Umbilical cord (tissue), 2 donors: ENCODE measurements around the gene PIAS4. TPM values are rescaled to one million over a fixed set of nuclear protein-coding genes. Genes with fewer than 3 reads are reported as not detected.

Experiments used
- DNase-seq: peaks from one replicate; pipeline ENCODE4 v3.0.0-alpha.2; 2015; ENCODE audit warnings: low spot score
- total RNA-seq: library from RNA; depleted of rRNA; stranded (reverse); fragments of >200 nt; gene quantifications from one replicate; pipeline ENCODE4 v1.2.3, GENCODE V29; 2014; ENCODE audit warnings: low replicate concordance; ENCODE audit not compliant: insufficient read depth

The PIAS4 gene
- total RNA-seq, 1 donor from 2014 or later = 11.6 TPM

DNA sequence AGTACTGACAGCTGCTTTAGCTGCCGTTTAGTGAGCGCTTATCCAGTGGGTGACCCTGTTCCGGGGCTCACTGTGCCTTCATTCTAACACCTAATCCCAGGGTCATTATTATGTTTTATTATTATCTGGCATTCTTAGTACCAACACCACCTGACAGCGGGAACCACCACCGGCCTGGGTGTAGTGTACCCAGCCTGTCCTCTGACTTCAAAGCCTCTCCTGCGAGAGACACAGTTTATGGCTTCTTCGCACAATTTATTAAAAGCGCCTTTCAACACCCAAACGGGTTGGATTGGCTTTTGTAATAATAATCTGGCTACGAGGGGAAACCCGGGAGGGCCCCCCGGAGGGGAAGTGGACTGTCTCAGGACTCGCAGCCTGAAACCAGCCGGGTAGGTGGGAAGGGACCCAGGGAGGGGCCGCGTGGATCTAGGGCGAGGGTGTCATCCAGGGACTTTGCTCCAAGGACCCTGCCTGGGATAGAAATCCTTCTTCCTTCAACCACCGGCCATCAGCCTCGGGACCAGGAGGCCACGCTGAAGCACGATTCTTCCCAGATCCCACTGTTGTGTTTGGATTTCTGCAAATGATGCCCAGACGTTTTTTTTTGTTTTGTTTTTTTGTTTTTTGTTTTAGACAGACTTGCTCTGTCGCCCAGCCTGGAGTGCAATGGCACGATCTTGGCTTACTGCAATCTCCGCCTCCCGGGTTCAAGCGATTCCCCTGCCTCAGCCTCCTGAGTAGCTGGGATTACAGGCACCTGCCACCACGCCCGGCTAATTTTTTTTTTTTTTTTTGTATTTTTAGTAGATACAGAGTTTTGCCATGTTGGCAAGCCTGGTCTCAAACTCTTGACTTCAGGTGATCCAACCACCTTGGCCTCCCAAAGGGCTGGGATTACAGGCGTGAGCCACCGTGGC, 60.8 kb downstream of the PIAS4 start:
- no peak for DNase-seq

DNA sequence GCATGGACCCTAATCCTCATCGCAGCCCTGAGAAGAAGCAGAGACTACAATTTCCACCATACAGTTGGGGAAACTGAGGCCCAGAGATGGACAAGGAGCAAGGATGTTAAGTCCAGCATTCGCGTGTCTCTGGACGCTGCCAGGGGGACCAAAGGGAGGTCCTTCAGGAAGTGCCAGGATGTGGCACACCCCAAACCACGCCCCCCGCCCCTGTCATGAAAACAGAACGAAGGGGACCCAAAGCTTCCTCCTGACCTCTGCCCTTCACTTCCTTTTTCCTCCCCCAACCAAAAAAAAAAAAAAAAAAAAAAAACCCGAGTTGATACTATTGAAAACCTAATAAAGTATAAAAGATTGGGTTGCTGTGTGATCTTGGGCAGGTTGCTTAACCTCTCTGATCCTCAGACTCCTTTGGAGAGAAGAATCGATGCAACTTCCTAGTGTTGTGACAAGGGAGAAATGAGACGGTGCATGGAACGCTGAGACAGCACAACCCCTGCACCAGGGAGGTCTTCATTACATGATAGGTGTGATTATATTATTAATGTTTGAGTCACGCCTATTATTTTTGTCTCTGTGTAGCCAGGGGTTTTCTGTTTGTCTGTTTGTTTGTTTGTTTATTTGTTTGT, 61.9 kb downstream of the PIAS4 start:
- no peak for DNase-seq

DNA sequence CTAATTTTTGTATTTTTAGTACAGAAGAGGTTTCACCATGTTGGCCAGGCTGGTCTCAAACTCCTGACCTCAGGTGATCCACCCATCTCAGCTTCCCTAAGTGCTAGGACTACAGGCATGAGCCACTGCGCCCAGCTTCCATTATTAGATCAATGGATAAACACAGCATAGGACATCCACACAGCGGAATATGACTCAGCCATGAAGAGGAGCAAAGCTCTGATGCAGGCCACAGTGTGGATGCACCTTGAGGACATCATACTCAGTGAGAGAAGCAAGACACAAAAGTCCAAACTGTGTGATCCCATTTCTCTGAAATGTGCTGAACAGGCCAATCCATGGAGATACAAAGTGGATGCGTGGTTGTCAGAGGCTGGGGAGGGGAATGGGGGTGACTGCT, 64.1 kb downstream of the PIAS4 start:
- DNase-seq = no peak

DNA sequence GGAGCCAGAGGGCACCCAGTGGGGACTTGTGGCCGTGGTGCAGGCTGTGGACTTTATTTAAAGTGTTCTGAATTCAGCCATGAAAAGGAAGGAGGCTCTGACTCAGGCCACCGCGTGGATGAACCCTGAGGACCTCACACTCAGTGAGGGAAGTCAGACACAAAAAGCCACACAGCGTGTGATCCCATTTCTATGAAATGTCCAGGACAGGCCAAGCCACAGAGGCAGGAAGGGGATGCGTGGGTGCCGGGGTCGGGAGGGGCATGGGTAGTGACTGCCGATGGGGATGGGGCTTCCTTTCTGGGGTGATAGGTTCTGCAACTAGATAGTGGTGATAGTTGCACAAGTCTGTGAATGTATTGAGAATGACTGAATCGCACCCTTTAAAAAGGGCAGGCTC, 67.8 kb downstream of the PIAS4 start:
- DNase-seq = no peak

DNA sequence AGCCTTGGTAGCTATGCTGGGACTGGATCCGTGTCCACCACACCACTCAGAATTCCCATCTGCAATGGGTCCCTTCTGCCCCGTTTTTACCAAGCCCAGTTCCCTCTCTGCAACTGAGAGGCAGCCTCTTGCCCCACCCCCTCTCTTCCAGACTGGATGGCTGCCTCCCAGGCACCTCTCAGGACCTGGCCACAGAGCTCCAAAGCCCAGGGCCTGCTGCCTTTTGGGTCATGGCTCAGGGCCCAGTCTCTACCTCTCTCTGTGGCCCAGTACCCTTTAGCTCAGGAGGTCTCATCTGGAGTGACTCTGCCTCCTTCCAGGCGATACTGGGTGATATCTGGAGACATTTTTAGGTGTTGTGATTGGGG, 69.5 kb downstream of the PIAS4 start:
- no peak for DNase-seq

DNA sequence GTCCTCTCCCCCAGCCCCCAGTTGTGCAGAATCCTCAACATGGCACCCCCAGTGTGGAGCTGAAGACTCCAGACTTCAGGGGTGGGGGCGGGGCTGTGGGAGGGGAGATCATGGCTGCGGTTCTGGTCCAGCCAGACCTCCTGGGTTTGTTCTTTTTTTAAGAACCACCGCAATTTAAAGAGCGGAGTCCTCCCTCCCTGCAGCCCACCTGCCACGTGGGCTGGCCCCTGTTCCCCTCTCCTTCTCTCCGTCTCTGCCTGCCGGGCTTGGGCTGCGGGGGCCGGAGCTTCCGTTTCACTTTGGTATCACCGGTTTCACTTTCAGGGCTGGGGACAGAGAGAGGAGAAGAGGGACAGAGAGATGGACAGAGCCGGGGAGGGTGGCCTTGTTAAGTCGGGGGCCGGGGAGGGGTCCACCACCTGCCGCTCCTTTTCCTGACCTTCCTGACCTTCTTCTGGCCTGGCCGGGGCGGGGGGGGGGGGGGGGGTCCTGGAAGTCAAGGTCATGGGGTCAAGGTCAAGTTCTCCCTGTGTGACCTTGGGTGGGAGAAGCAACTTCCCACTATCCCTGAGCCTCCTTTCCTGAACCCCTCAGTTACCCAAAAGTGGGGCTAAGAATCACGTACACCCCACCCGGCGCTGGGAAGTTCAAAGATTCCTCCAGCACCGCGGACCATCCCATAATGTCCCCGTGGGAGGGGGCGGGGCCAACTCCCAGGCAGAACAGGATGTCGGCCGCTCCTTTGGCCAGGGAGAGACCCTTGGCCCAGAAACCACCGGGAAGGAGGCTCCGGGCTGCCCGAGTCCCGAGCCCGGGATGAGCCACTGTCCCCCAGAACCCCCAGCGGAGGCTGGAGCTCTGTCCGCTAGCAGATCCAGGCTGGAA, 70.5 kb downstream of the PIAS4 start:
- DNase-seq = no peak

DNA sequence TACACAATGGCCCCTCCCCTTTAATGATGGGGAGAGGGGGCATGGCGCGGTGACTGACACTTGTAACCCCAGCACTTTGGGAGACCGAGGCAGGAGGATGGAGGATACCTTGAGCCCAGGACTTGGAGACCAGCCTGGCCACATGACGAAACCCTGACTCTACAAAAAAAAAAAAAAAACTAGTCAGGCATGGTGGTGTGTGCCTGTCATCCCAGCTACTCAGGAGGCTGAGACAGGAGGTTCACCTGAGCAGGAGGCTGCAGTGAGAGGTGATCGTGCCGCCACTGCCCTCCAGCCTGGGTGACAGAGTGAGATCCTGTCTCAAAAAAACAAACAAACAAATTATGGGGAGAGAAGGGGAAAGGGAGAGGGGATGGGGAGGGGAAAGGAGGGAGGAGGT, 72.9 kb downstream of the PIAS4 start:
- DNase-seq = no peak

DNA sequence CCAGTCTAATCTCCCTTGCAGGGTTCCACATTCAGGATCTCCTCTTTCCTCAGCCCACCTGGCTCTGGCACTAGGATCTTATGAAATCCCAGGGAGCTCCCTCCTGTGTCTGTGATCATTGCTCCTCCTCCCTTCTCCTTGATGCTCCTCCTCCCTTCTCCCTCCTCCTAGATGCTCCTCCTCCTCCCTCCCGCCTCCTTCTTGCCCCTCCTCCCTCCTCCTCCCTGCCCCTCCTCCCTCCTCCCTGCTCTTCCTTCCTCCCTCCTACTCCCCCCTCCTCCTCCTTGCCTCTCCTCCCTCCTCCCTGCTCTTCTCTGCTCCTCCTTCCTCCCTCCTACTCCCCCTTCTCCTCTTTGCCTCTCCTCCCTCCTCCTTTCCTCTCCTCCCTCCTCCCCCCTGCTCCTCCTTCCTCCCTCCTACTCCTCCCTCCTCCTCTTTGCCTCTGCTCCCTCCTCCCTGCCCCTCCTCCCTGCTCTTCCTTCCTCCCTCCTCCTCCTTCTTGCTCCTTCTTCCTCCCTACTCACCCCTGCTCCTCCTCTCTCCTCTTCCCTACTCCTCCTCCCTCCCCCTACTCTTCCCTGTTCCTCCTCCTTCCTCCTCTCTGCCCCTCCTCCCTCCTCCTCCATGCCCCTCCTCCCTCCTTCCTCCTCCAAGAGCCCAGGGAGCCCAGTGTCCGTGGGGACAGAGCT, 74.0 kb downstream of the PIAS4 start:
- DNase-seq = no peak

DNA sequence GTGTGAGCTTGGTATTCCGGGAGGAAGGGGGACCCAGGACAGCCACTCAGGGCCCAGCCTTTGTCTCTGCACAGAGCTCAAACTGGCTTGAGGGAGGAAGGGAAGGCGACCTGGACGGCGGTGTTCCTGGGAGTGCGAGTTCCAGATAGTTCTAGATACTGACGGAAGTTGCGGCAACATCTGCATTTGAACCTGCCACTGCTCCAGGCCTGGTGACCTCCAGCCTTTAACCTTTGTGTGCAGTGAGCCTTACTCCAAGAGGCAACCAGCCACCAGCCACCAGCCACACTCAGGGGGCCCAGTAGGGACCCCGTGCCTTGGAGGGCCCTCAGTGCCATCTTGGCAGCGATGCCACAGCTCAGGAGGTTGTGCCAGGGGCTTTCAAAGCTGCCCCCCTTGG, 74.6 kb downstream of the PIAS4 start:
- no peak for DNase-seq

DNA sequence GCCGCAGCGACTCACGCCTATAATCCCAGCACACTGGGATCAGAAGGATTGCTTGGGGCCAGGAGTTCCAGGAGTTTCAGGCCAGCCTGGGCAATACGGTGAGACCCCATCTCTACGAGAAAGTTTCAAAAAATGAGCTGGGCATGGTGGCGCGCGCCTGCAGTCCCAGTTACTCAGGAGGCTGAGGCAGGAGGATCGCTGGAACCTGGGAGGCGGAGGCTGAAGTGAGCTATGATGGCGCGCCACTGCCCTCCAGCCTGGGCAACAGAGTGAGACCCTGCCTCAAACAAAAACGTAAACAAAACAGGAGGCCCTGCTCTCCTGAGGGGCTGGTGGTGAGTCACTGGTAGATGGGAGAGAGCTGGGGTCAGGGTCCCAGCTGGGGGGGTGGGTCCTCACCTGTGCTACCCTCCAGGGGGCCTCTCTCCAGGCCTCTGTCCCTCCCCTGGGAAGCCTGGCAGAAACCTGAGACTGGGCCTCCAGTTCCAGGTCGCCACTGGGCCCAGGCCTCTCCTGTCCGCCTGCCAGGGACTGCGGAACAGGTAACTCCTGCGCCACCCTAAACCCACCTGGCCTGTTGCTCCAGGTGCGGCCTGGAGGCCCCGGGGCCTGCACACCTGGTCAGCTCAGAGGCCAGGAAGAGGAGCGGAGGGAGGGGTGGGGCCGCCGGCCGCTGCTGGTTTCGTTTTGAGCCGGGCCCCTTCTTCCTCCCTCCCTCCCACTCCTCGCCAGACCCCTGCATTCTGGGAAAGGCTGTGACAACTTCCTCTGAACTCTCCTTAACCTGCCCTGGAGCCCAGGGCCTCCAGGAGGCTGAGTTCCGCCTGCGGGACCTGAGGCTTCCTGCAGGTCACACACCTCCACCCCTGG, 76.4 kb downstream of the PIAS4 start:
- DNase-seq = no peak

DNA sequence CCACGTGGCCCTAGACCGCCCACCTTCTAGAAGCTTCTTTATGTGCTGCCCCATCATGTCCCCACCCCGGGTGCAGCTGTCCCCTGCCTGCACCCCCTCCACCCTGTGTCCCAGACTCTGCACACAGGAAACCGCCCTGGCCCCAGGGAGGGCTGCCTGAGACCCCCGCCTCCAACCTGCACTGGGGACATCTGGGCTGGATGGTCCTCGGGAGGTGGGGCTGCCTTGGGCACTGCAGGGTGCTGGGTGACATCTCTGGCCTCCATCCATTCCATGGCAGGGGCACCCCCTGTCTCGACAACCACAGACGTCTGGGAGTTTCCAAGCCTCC, 77.0 kb downstream of the PIAS4 start:
- DNase-seq = no peak

DNA sequence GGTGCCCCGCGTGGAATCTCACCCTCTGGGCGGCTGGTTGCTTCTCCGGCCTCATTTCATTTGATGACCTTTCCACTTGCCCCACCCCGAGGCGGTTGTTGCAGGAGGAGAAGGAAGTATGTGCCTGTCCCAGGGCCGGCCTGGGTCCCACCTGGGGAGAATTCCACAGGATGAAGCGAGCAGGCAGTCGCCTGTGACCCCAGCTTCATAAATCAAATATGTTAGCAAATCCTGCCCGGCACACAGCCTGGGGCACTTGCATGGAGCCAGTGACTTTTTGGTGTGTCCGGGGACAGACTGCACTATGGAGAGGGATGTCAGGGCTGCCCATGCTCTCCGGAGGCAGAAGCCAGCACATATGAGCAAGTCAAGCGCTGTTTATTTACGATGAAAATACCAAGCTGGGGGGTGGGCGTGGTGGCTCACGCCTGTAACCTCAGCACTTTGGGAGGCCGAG, 78.9 kb downstream of the PIAS4 start:
- DNase-seq = no peak

DNA sequence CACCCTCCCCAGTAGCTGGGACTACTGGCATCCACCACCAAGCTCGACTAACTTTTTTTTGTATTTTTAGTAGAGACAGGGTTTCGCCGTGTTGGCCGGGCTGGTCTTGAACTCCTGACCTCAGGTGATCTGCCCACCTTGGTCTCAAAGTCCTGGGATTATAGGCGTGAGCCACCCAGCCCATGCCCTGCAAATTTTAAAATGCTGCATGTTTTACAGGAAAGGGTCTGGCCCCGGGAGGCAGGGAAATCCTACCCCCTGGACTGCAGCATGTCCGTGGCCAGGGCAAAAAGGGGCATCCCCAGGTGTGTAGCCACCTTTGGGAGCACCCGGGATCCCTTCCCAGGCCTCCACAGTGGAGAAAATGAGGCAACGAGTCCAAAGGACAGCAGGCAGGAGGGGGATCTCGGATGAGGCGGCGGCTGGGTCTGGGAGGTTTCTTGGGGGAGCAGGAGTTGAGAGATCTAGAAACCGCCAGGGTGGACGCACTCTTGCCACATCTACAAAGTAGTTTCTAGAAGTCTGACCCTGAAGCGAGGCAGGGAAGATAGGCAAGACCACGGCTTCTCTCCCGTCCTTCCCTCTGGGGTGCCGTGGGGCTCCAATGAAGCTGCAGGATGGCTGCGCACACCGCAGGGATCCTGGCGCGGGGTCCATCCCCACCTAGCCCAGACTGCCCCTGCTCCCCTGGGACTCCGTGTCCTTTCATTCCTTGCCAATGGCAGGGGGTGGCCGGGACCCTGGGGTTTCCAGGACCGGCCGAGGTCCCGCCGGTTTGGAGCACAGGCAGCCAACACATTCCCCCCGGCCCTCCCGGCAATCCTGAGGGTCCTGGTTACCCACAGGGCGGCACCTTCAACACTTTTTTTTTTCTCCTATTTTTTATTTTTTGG, 80.5 kb downstream of the PIAS4 start:
- DNase-seq = no peak

DNA sequence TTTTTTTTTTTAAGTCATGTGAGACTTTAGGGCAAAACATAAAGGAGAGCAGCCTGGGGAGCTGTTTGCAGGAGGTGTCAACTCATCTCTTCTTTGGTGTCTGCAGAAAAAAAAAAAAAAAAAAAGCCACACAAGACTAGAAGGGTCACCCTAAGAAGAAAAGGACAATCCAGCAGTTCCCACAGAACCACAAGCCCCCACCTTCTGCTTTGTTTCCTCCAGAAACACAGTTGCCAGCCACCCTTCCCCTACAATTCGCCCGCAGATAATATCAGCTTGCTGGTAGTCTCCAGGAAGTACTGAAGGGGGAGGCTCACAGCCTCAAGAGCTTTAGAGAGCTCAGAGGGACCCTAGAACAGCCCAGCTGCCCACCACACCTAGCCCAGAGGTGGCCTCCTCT, 81.4 kb downstream of the PIAS4 start:
- DNase-seq = no peak

Other genes with a start within 250 kb of the PIAS4 start
- gene APBA3, start 246.0 kb upstream of the PIAS4 start, total RNA-seq = 33.2 TPM
- gene MRPL54, start 245.1 kb upstream of the PIAS4 start, total RNA-seq = 29.4 TPM
- 0.96 TPM for gene RAX2, start 235.5 kb upstream of the PIAS4 start, total RNA-seq
- 0.96 TPM for gene MATK, start 221.4 kb upstream of the PIAS4 start, total RNA-seq
- gene ZFR2, start 138.7 kb upstream of the PIAS4 start, total RNA-seq = 0.96 TPM
- 0.24 TPM for gene ATCAY, start 127.1 kb upstream of the PIAS4 start, total RNA-seq
- gene NMRK2, start 74.7 kb upstream of the PIAS4 start, total RNA-seq = not detected
- 87.2 TPM for gene DAPK3, start 36.6 kb upstream of the PIAS4 start, total RNA-seq
- 2,474 TPM for gene EEF2, start 22.3 kb upstream of the PIAS4 start, total RNA-seq
- gene ZBTB7A, start 59.2 kb downstream of the PIAS4 start, total RNA-seq = 16.9 TPM
- gene MAP2K2, start 116.4 kb downstream of the PIAS4 start, total RNA-seq = 72.5 TPM
- gene CREB3L3, start 145.9 kb downstream of the PIAS4 start, total RNA-seq = not detected
- gene SIRT6, start 174.8 kb downstream of the PIAS4 start, total RNA-seq = 2.2 TPM
- 1.4 TPM for gene ANKRD24, start 175.0 kb downstream of the PIAS4 start, total RNA-seq
- gene EBI3, start 221.8 kb downstream of the PIAS4 start, total RNA-seq = not detected
- 12.3 TPM for gene YJU2, start 239.3 kb downstream of the PIAS4 start, total RNA-seq